Left ventricle myocardium inferior (tissue), 1 donor: ENCODE measurements around the gene RAI1. TPM values are rescaled to one million over a fixed set of nuclear protein-coding genes. Genes with fewer than 3 reads are reported as not detected.
A peak's percentile ranks its signal among the peaks of the same experiment; 100 is the strongest.

Experiments
- DNase-seq: peaks from one replicate; pipeline ENCODE4 v3.0.0-alpha.2; 2020
- H3K27ac ChIP-seq: fragments of 200-600 bp; replicated peaks from 2 replicates; pipeline ENCODE4 v1.8.0; 2021
- H3K27me3 ChIP-seq: fragments of 200-600 bp; 2 replicates; pipeline ENCODE4 v1.8.0; 2021; ENCODE audit warnings: low read depth
- H3K36me3 ChIP-seq: fragments of 200-600 bp; 2 replicates; pipeline ENCODE4 v1.8.0; 2021
- H3K4me1 ChIP-seq: fragments of 200-600 bp; 2 replicates; pipeline ENCODE4 v1.8.0; 2021
- H3K4me3 ChIP-seq: fragments of 200-600 bp; 2 replicates; pipeline ENCODE4 v1.8.0; 2021; ENCODE audit warnings: mild to moderate bottlenecking, moderate library complexity
- H3K9me3 ChIP-seq: fragments of 200-600 bp; replicated peaks from 2 replicates; pipeline ENCODE4 v1.8.0; 2021
- intact Hi-C: fragments of 100-400 bp; cut with micrococcal nuclease; formaldehyde crosslinking; loops from one replicate; pipeline ENCODE4 v1.11.0; 2022
- total RNA-seq: library from RNA; stranded (reverse); fragmentation: NEBNext Ultra II Directional; extraction: Animal tissue kit (Norgen Biotek cat#: 25700); gene quantifications from one replicate; pipeline ENCODE4 v1.2.1, GENCODE V29; 2021
- TF ChIP-seq, protein P1 (sequence below): fragments of 200-600 bp; IDR thresholded peaks from 2 replicates; pipeline ENCODE4 v1.8.0; 2021; ENCODE audit warnings: antibody characterized with exemption, mild to moderate bottlenecking, borderline replicate concordance
- donor health status: DM: no; HTN: yes; CAD: no; lungs with severe emphysema.

RAI1 gene
- total RNA-seq, 1 donor from 2014 or later: 22.5 TPM

DNA sequence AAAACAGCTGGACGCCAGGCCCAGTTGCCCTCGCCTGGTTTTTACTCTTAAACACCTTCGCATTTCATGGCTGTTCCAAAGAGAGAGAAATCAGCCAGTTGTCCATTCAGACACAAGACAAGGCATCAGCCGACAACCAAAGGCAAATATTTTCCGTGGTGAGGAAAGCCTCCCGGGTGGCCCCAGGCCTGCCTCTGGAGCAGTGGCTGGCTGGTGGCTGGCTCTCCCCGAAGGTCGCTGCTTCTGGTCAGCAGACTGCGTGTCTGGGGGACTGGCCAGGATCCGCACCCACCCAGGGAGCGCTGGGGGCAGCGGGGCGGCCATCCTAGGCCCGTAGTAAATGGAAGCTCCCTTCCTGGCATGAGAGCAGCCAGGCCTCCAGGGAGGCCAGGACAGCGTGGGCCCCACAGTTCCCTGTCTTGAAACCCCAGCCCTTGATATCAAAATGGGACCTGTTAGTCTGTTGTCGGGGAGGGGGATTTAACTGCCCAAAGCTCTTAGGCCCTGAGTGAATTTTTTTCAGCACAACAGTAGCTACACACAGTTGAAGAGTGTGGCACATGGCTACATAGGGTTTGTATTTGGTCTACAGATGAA lies 97.9 kb downstream of the RAI1 start:
- intact Hi-C loops: no loop called here
- TF ChIP-seq, protein P1, sequence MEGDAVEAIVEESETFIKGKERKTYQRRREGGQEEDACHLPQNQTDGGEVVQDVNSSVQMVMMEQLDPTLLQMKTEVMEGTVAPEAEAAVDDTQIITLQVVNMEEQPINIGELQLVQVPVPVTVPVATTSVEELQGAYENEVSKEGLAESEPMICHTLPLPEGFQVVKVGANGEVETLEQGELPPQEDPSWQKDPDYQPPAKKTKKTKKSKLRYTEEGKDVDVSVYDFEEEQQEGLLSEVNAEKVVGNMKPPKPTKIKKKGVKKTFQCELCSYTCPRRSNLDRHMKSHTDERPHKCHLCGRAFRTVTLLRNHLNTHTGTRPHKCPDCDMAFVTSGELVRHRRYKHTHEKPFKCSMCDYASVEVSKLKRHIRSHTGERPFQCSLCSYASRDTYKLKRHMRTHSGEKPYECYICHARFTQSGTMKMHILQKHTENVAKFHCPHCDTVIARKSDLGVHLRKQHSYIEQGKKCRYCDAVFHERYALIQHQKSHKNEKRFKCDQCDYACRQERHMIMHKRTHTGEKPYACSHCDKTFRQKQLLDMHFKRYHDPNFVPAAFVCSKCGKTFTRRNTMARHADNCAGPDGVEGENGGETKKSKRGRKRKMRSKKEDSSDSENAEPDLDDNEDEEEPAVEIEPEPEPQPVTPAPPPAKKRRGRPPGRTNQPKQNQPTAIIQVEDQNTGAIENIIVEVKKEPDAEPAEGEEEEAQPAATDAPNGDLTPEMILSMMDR: no peak
- no peak overlapping the region for H3K4me3 ChIP-seq
- H3K4me1 ChIP-seq: peaks cover 78% of the 10 kb centered on the region
- H3K27me3 ChIP-seq: no peaks in the 10 kb centered on the region
- no peaks in the 10 kb centered on the region for H3K36me3 ChIP-seq
- H3K9me3 ChIP-seq: no peaks in the 10 kb centered on the region
- DNase-seq: no peak
- peak overlapping the region; percentile 95 for H3K27ac ChIP-seq

DNA sequence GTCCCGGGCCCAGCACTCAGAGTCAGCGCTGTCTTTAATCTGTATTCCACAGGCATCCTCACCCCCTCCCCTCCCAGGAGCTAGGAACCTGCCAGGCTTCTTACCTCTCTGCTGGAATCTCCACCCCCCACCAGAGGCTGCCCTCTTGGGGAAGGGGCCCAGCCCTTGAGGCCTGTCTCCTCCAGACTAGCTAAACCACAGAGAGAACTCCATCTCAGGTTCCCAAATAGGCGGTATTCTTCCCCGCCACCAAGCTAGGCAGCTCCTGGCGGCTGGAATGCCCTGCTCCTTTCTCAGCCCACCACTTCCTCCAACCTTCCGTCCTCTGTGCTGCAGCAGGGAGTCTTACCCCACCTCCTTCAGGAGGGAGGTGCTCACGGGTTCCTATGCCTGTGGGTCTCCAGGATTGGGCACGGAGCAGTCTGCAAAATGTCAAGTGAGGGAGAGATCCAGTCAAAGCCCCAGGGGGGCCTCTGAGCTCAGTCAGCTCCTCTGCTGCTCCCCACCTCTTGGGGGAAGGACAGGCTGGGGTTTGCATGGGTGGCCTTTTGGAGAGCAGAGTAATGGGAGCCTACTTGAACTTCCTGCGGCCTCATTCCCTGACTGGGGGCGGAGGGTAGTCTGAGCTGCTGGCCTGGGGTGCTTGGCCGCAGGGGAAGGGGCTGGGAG lies 99.8 kb downstream of the RAI1 start:
- Histone ChIP-seq H3K4me3 (peak overlapping the region; percentile 72), H3K27me3 (no peaks in the 10 kb centered on the region), H3K4me1 (peaks cover 89% of the 10 kb centered on the region), H3K9me3 (no peaks in the 10 kb centered on the region), H3K27ac (peak overlapping the region; percentile 95), H3K36me3 (no peaks in the 10 kb centered on the region)
- TF ChIP-seq, protein P1: no peak
- intact Hi-C loops: loop anchor here (10.0 kb wide), 1 partner anchor 86 kb away; no protein-coding TSS in a partner anchor
- no peak for DNase-seq

- TF ChIP-seq, protein P1: no peak
- intact Hi-C loops: loop anchor here (10.0 kb wide), 1 partner anchor 87 kb away; no protein-coding TSS in a partner anchor
- no peaks in the 10 kb centered on the region for H3K27me3 ChIP-seq
- DNase-seq: peak; percentile 85
- H3K4me3 ChIP-seq: peak overlapping the region; percentile 72
- H3K9me3 ChIP-seq: no peaks in the 10 kb centered on the region
- H3K27ac ChIP-seq: peak overlapping the region; percentile 95
- peaks cover 97% of the 10 kb centered on the region for H3K4me1 ChIP-seq
- no peaks in the 10 kb centered on the region for H3K36me3 ChIP-seq
These were observed 100.6 kb downstream of the RAI1 start for GRCh38 chr17:17781591-17782496.

DNA sequence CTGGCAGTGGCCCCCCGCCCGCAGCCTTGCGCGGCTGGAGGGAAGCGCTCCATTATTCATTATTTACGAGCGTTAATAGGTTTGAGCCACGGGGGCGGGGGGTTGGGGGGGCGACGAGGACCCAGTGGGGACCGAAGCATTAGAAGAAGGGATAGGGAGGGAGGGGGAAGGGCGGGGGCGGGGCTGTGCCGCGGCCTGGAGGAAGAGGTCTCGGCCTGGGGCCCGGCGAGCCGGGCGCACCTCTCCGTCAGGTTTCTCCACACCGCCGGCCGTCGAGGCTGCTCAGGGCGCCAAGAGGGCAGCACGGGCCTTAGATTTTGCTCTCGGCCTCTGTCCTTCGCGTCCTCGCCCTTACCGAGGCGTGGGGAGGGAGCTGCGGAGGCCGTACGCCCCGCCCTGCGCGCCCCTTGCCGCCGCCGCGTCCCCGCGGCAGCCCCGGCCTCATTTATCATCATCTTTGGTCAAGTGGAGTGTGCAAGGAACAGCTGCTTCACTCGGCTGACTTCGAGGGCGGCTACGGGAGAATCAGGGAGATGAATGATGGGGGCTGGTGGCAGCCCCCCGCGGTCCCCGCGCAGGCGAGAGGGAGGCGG lies 101.4 kb downstream of the RAI1 start:
- Histone ChIP-seq H3K27ac (peak overlapping the region; percentile 95), H3K27me3 (no peaks in the 10 kb centered on the region), H3K4me3 (peak overlapping the region; percentile 72), H3K36me3 (no peaks in the 10 kb centered on the region), H3K4me1 (peaks cover 98% of the 10 kb centered on the region), H3K9me3 (no peaks in the 10 kb centered on the region)
- intact Hi-C loops: loop anchor here (10.0 kb wide), 1 partner anchor 88 kb away; no protein-coding TSS in a partner anchor
- TF ChIP-seq, protein P1: no peak
- DNase-seq: no peak
